Suprapubic skin (tissue), 3 donors: ENCODE results near the gene RAB12.

Source experiments
- POLR2A ChIP-seq, 2 donors: fragments of 450-650 bp; IDR thresholded peaks; one replicate each; pipeline ENCODE4 v1.6.1; 2017; ENCODE audit warnings: antibody characterized with exemption in 2 of 2, mild to moderate bottlenecking in 2 of 2, moderate library complexity in 2 of 2
- TF ChIP-seq, protein P1 (sequence below), 2 donors: fragments of 200-600 bp in 1 of 2; fragments of 450-650 bp in 1 of 2; sonication (generic) in 1 of 2; IDR thresholded peaks; one replicate each; pipeline ENCODE4 v1.5.1; 2016 to 2019; ENCODE audit warnings: antibody characterized with exemption in 2 of 2, mild to moderate bottlenecking in 1 of 2, moderate library complexity in 1 of 2

DNA sequence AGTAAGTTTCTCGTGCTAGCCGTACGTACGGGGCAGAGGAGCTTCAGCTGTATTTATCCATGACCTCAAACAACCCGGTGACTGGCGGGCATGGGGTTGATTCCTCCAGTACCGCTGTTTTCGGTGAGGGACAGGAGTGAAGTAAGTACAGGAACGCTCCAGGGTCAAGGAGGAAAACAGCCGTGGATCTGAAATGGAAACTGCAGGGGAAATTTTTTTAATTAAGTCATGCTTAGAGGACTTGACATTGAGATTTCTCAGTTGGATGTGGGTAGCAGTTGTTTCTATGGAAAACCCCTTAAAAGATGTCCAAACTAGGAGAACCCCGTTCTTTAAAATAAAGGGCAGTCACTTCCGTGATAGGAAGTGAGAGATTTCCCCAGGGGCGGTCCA is 1.2 kb downstream of the RAB12 start:
- TF ChIP-seq, protein P1, sequence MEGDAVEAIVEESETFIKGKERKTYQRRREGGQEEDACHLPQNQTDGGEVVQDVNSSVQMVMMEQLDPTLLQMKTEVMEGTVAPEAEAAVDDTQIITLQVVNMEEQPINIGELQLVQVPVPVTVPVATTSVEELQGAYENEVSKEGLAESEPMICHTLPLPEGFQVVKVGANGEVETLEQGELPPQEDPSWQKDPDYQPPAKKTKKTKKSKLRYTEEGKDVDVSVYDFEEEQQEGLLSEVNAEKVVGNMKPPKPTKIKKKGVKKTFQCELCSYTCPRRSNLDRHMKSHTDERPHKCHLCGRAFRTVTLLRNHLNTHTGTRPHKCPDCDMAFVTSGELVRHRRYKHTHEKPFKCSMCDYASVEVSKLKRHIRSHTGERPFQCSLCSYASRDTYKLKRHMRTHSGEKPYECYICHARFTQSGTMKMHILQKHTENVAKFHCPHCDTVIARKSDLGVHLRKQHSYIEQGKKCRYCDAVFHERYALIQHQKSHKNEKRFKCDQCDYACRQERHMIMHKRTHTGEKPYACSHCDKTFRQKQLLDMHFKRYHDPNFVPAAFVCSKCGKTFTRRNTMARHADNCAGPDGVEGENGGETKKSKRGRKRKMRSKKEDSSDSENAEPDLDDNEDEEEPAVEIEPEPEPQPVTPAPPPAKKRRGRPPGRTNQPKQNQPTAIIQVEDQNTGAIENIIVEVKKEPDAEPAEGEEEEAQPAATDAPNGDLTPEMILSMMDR (IDR thresholded peaks at IDR 0.05) = no peak
- TF ChIP-seq POLR2A (IDR thresholded peaks at IDR 0.05) = no peak
